GM12873 (cell line): ENCODE measurements around the gene TNS1.

Source experiments
- CTCF ChIP-seq: IDR thresholded peaks from 2 replicates; pipeline ENCODE4 v1.5.1; 2012; ENCODE audit warnings: low read depth, mild to moderate bottlenecking, moderate library complexity, low read length, control low read depth; ENCODE audit not compliant: insufficient read depth; ENCODE audit errors: missing control alignments

The TNS1 gene

DNA sequence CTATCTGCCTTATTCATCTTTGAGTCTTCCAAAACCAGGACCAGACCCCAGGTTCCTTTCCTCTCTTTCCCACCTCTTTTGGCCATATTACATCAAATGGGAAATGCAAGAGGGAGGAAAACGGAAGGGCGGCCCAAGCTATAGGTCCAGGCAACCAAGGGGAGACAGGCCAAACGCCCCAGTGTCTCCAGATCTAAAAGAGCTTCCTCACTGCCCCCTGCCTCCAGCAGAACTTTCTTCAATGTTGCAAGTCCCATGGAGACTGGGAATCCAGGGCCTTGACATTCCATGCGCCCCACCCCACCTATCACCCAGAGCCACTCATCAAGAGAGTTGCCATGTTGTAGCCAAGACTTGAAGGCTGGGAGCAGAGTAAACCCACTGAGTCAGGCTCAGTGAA lies 15.4 kb downstream of the TNS1 start:
- no peak for TF ChIP-seq CTCF

DNA sequence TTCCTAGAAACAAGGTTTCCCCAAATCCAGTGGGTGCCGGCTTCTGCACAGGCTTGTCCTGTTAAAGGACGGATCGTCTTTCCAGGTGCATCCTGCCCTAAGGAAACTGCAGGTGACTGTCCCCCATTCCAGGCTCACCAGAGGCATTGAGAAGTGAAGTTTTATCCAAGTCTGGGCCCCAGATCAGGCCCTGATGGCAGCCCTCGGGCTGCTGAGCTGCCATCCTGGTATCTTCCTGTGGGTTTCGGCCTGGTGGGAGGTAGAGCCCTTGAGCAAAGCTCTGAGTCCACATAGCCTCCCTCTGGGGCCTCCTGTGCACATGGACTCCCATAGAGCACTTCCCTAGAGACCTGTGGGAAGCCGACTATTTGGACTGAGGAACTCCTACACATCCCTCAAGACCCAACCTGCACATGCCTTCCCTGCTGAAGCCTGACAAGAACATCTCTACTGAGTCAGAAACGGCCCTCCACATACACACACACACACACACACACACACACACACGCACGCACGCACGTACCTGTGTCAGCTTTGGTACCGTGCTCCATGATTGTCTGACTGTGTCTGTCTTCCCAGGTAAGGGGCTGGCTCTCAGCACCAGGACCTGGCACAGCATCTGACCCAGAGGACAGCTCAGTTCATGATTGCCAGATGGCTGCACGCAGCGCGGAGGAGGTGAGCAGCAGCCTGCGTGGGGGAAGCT lies 16.4 kb downstream of the TNS1 start:
- TF ChIP-seq CTCF = no peak

- TF ChIP-seq CTCF = no peak
Observed at GRCh38 chr2:217983276-217984233, 19.2 kb downstream of the TNS1 start.

DNA sequence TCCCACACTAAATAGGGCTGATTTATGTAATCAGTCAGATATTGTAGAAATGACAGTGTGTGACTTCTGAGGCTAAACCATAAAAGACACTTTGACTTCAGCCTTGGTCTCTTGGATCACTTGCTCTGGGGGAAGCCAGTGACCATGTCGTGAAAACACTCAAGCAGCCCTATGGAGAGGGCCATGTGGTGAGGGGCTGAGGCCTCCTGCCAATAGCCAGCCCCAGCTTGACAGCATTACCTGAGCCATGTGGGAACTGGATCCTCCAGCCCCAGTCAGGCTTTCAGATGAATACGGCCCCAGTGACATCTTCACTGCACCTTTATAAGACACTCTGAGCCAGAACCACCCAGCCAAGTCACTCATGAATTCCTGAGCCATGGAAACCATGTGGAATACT lies 20.8 kb downstream of the TNS1 start:
- no peak for TF ChIP-seq CTCF

- no peak for TF ChIP-seq CTCF
Observed at GRCh38 chr2:217981084-217981730, 21.6 kb downstream of the TNS1 start.

GRCh38 chr2:217980591-217980990 lies 22.2 kb downstream of the TNS1 start:
- no peak for TF ChIP-seq CTCF

- no peak for TF ChIP-seq CTCF
Observed at GRCh38 chr2:217980036-217980435, 22.8 kb downstream of the TNS1 start.
